Pulmonary artery endothelial cell (primary cell): ENCODE data around the gene CALML5. TPM values are rescaled to one million over a fixed set of nuclear protein-coding genes. Genes with fewer than 3 reads are reported as not detected.

Experiments
- DNase-seq: peaks from one replicate; pipeline ENCODE4 v3.0.0-alpha.2; 2011; ENCODE audit warnings: low read depth, low spot score
- total RNA-seq: library from RNA; depleted of rRNA; stranded (reverse); fragments of >200 nt; gene quantifications from 2 replicates; pipeline ENCODE4 v1.2.3, GENCODE V29; 2014

CALML5 gene
- total RNA-seq, 1 donor from 2014 or later = not detected

DNA sequence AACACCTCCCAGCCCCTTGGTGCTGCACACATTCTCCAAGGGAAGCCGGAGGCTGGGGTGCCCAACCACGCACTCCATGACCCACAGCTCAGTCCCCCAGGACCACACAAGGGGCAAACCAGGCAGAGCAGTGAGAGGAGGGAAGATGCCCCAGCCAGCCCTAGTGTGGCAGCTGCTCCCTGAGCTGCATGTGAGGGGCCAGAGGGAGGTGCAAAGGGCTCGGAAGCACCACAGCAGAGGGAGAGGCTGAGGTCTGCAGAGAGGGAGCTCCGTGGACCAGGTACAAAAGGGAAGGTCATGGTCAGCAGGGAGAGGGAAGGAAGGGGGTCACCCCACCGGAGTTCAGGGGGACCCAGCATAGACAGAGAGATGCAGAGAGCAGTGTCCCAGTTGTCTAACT lies 1.5 kb upstream of the CALML5 start:
- DNase-seq = no peak

GRCh38 chr10:5500162-5500670 lies 846 bp upstream of the CALML5 start:
- DNase-seq = no peak

GRCh38 chr10:5498791-5499492 lies 428 bp downstream of the CALML5 start:
- DNase-seq = no peak

DNA sequence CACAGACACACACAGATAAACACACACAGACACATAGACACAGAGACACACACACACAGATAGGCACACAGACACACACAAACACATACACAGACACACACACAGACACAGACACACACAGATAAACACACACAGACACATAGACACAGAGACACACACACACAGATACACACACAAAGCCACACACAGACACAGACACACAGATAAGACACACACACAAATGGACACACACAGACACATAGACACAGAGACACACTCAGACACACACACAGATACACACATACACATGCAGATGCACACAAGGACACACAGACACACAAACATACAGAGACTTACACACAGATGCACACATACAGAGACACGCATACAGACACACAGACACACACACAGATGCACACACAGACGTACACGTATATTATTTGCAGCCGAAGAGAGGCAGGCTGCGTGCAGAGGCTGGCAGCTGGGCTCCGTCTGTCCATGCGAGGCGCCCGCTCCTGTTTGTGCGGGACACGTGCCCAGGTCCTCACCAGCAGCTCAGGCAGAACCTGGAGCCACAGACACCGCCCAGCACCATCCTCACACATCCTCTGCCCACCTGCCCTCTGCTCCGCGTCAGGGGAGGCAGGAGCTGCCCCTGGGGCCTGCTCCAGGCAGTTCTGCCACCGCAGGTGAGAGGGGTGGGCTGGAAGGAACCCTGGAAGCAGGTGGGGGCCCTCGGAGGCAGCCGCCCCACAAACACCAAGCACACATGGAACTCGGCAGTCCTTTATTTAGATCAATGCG lies 1.2 kb downstream of the CALML5 start:
- no peak for DNase-seq

GRCh38 chr10:5497289-5497688 lies 2.1 kb downstream of the CALML5 start:
- DNase-seq = no peak

GRCh38 chr10:5496261-5497250 lies 2.8 kb downstream of the CALML5 start:
- no peak for DNase-seq

- DNase-seq = no peak
These were observed 4.8 kb downstream of the CALML5 start for GRCh38 chr10:5494611-5495010.

DNA sequence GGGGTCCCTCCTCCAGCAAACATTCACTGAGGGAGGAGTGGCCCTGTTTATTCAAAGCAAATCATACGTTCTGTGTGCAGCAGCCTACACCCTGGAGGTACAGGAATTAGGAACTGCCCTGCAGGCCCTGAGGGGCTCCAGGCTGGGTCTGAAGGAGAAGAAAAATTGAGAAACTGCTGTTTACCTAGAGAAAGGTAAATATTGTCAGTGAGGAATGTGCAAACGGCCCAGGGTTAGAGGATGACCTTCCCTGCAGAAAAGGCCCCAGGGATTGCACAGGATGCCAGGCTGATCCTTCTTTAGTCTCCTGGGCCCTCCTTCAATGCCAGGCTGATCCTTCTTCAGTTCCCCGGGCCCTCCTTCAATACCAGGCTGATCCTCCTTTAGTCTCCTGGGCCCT lies 5.7 kb downstream of the CALML5 start:
- no peak for DNase-seq

- DNase-seq = no peak
These were observed 6.3 kb downstream of the CALML5 start for GRCh38 chr10:5492929-5493576.

GRCh38 chr10:5492322-5492855 lies 7.0 kb downstream of the CALML5 start:
- DNase-seq = no peak

DNA sequence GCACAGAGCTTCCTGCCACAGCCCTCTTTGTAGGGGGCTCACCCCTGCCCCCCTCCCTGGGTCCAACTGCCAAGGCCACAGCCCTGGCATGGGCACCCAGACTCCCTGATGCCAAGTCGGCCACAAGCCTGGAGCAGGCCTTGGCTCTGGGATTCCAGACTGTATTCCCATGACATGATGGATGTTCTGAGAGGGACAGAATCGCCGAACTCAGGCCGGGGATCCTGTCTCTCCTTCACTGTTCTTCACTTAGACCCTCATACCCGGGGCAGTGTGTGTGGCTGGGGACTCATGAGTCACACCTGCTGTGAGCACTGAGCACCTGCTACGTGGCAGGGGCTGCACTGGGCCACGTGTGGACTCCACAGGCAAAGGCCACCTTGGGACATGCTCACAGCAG lies 7.9 kb downstream of the CALML5 start:
- no peak for DNase-seq

DNA sequence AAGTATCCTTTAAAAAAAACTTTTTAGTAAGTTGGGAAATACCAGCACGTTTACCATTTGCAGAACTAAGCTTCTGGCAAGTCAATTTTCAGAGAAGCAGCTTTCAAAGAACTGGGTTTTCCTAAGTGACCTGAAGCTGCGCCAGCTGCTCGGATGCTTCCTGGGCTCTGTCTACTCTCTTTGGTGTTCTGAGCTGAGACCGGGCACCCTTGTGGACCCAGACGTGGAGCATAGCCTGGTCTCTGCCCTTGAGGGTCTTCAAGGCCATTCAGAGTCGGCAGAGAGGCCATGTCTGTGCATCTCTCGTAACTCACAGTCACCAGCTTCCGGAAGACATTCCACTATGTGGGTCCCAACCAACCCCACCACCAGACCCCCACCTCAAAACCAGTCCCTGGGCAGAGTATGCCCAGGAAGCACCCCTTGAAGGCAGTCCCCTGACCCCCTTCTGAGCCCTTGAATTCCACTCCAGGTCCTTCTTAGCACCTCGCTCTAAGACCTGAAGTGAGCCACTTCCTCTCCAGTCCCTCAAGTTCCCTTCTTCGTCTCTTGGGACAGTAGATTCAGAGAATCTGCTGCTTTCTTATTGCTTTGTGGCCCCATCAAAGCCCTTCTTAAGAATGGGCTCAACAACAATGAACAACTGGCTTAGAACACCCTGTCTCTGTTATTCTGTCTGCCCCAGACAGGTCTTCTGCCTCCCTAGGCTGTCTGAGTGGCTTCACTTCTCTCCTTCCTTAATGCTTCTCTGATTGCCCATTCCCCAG lies 8.5 kb downstream of the CALML5 start:
- DNase-seq = no peak

DNA sequence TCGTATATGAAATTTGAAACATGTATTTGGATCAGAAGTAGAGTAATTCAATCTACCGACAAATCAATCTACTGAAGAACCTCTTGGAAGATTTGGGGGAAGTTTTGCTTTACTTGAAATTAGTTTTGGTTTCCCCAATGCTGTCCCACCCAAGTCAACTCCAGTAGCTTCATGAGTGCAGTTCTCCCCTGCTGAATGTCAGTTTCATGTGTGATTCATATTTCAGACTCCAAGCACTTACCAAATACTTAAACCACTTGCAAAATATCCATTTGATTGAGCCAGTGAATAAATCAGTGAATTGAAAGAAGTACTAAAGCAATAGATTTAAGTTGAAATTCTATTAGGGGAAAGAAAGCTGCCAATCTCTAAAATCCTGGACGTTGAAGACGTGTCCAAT lies 9.3 kb downstream of the CALML5 start:
- no peak for DNase-seq

DNA sequence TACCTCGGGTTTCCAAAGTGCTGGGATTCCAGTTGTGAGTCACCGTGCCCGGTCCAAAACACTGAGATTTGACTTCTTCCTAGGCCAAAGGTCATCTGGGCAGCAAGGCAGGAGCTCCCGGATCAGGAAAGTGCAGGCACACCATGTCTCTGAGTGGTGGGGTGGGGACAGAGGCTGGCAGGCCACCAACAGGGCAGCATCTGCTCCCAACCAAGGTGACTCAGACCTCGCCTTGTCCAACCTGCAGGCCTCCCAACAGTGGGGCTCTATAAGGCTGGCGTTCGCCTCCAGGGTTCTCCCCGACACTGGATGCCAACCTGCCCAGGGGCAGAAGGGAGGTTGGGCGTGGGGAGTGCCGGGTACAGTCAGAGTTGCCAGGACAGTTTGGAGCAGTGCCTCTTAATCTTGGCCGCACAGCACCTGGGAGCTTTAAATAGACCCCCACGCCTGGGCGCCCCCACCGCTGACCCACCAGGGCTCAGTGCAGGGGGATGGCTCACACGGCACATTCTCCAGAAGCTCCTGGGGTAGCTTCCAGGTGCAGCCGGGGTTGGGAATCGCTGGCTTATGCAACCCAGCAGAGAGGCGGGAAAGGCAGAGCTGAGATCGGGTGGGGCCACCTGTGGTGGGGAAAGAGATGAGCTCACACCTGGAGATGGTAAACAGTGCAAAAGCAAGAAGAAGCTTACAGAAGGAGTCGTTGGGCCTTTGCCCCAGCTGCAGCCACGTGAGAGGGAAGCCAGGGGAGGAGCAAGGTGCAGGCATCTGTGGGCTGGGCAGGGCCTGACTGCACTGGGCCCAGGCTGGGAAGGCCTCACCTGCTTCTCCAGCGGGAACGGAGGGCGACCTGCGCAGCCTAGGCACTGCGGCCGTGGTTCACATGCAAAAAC lies 10.9 kb downstream of the CALML5 start:
- DNase-seq = no peak

DNA sequence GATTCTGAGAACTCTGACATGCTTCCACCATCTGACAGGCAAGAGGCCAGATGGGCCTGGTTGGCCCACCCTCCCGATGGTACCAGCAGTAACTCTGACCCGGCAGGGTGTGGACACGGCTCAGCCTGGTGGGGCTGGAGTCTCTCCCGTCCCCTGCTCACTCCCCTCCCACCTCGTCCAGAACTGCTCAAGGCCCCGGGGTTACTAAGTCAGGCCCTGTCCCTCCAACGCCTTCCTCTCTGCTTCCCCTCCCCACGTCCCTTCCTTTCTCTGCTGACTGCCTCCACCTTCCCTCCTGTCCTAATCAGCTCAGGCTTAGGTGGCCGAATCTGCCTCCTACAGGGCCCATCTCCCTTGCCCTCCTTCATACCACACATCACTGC lies 12.5 kb downstream of the CALML5 start:
- DNase-seq = no peak

GRCh38 chr10:5485948-5486852 lies 13.2 kb downstream of the CALML5 start:
- no peak for DNase-seq

DNA sequence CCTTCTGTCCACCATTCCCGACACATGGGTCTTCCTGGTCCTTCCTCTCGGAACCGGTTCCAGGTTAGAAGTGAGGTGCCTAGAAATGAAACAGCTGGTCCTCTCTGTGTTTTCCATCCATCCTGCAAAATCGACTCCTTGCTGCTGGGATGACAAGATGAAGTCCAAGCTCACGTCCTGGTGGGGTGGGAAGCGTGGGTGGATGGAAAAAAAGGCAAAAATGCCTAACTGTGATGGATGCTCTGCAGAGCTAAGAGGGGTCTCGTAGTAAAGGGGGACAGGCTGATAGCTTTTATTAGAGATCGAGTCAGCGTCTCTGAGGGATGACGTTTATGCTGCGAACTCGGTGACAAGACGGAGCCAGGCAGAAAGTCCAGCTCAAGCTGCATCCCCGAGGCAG lies 14.1 kb downstream of the CALML5 start:
- no peak for DNase-seq

DNA sequence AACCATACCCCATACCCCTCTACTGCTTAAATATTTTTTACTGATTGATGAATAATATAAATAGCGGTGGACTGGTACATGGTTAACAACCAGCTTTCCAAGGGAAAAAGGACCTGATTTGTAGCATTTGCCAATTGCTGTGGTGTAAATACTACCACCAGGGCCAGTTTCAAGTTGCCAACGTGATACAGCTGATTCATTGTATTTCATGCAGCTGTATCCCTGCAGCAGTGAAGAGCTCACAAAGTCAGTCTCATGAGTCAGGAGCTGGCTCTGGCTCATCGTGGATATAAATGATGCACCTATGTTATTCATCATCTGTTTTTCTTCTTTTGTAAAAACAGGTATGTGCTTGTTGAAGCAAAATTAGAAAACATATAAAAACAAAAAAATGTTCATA lies 15.2 kb downstream of the CALML5 start:
- DNase-seq = no peak
